ENCODE data around the gene FBXL17.

FBXL17 gene

GRCh38 chr5:108090946-108091345 lies 291.0 kb downstream of the FBXL17 start:
- no peak for TF ChIP-seq POLR2AphosphoS5 (IDR thresholded peaks at IDR 0.05; ENCODE audit: low read depth, low read length)
- no peak for TF ChIP-seq FOXP2 (optimal IDR thresholded peaks at IDR 0.05; ENCODE audit: borderline replicate concordance, extremely low read depth, extremely low read length, insufficient read depth)
- TF ChIP-seq REST (IDR thresholded peaks at IDR 0.05; ENCODE audit: insufficient read depth in 1 of 2, low read depth in 2 of 2, low read length in 2 of 2), result no peak
- no peak for TF ChIP-seq SIN3A (IDR thresholded peaks at IDR 0.05; ENCODE audit: borderline replicate concordance, insufficient read depth, low read length)

GRCh38 chr5:108084105-108084504 lies 297.8 kb downstream of the FBXL17 start:
- TF ChIP-seq SIN3A (IDR thresholded peaks at IDR 0.05; ENCODE audit: borderline replicate concordance, insufficient read depth, low read length), result no peak
- no peak for TF ChIP-seq FOXP2 (optimal IDR thresholded peaks at IDR 0.05; ENCODE audit: borderline replicate concordance, extremely low read depth, extremely low read length, insufficient read depth)
- no peak for TF ChIP-seq TAF1 (IDR thresholded peaks at IDR 0.05; ENCODE audit: borderline replicate concordance, insufficient read depth, low read length)

GRCh38 chr5:108083232-108083631 lies 298.7 kb downstream of the FBXL17 start:
- no peak for TF ChIP-seq TAF1 (IDR thresholded peaks at IDR 0.05; ENCODE audit: borderline replicate concordance, insufficient read depth, low read length)
- no peak for TF ChIP-seq FOXP2 (optimal IDR thresholded peaks at IDR 0.05; ENCODE audit: borderline replicate concordance, extremely low read depth, extremely low read length, insufficient read depth)
- no peak for TF ChIP-seq POLR2AphosphoS5 (IDR thresholded peaks at IDR 0.05; ENCODE audit: low read depth, low read length)
- no peak for TF ChIP-seq SIN3A (IDR thresholded peaks at IDR 0.05; ENCODE audit: borderline replicate concordance, insufficient read depth, low read length)
- TF ChIP-seq REST (IDR thresholded peaks at IDR 0.05; ENCODE audit: insufficient read depth in 1 of 2, low read depth in 2 of 2, low read length in 2 of 2), result no peak

- TF ChIP-seq TAF1 (IDR thresholded peaks at IDR 0.05; ENCODE audit: borderline replicate concordance, insufficient read depth, low read length) (no peak), SIN3A (IDR thresholded peaks at IDR 0.05; ENCODE audit: borderline replicate concordance, insufficient read depth, low read length) (no peak), FOXP2 (optimal IDR thresholded peaks at IDR 0.05; ENCODE audit: borderline replicate concordance, extremely low read depth, extremely low read length, insufficient read depth) (no peak)
Measured at GRCh38 chr5:108081707-108082106, 300.2 kb downstream of the FBXL17 start.

GRCh38 chr5:108079753-108080152 lies 302.1 kb downstream of the FBXL17 start:
- TF ChIP-seq FOXP2 (optimal IDR thresholded peaks at IDR 0.05; ENCODE audit: borderline replicate concordance, extremely low read depth, extremely low read length, insufficient read depth), result no peak
- TF ChIP-seq REST (IDR thresholded peaks at IDR 0.05; ENCODE audit: insufficient read depth in 1 of 2, low read depth in 2 of 2, low read length in 2 of 2), result no peak
- TF ChIP-seq TAF1 (IDR thresholded peaks at IDR 0.05; ENCODE audit: borderline replicate concordance, insufficient read depth, low read length), result no peak
- no peak for TF ChIP-seq POLR2AphosphoS5 (IDR thresholded peaks at IDR 0.05; ENCODE audit: low read depth, low read length)
- no peak for TF ChIP-seq SIN3A (IDR thresholded peaks at IDR 0.05; ENCODE audit: borderline replicate concordance, insufficient read depth, low read length)

- TF ChIP-seq TAF1 (IDR thresholded peaks at IDR 0.05; ENCODE audit: borderline replicate concordance, insufficient read depth, low read length), result no peak
Measured at GRCh38 chr5:108078882-108079281, 303.0 kb downstream of the FBXL17 start.

GRCh38 chr5:108078345-108078744 lies 303.6 kb downstream of the FBXL17 start:
- TF ChIP-seq SIN3A (IDR thresholded peaks at IDR 0.05; ENCODE audit: borderline replicate concordance, insufficient read depth, low read length) (no peak), FOXP2 (optimal IDR thresholded peaks at IDR 0.05; ENCODE audit: borderline replicate concordance, extremely low read depth, extremely low read length, insufficient read depth) (no peak), REST (IDR thresholded peaks at IDR 0.05; ENCODE audit: insufficient read depth in 1 of 2, low read depth in 2 of 2, low read length in 2 of 2) (no peak), TAF1 (IDR thresholded peaks at IDR 0.05; ENCODE audit: borderline replicate concordance, insufficient read depth, low read length) (no peak), POLR2AphosphoS5 (IDR thresholded peaks at IDR 0.05; ENCODE audit: low read depth, low read length) (no peak)
